Stimulated activated CD4-positive, alpha-beta T cell treated with anti-CD3 and anti-CD28 coated beads, Interleukin-15, amount 100 ng/mL, for 1 hour (primary cell): Measurements from ENCODE around the gene PCGF5.
"Not testable (repeated sequence)": the region's sequence is repeated elsewhere in the genome, so short reads cannot be mapped to it uniquely, and the experiment has no call there.

Source experiments
- DNase-seq, 2 donors: peaks; one replicate each; pipeline ENCODE4 v3.0.0-alpha.2; 2020; ENCODE audit warnings: low read depth in 1 of 2, low spot score in 1 of 2

PCGF5 gene

DNA sequence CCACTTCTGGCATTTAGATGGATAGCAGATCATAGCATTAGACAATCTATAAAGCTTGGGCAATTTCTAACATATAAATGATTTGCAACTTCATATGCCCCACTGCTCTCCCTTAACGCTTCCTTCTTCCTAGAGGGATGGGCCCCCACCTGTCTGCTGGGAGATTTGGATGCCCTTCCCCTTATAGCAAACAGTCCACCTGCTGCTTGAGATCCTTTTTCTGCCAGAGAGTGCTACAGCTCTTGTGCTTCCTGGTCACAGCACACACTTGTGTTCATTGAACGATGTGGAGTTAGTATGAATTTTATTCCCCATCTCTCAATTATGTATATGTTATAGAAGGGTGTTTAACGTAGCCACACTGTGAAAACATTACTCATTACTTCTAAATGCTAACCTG lies 10.4 kb upstream of the PCGF5 start:
- no peak for DNase-seq

DNA sequence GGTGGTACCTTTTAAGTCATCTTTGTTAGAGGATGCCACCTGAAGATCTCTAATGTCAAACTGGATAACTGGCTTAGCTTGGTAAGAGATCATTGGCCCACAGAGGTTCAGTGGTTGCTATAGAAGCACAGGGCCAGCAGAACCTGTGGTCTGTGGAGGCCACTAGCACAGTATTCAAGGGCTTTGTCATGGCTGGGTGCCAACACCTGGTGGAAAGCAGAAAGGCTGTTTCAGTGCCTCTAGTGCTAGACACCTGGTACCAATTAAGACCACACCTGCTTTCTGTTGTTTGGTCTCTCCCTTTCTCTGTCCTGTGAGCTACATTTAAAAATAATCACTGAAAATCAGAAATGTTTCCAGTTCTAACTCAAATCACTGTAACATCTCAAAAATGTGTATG lies 10.0 kb upstream of the PCGF5 start:
- no peak for DNase-seq

DNA sequence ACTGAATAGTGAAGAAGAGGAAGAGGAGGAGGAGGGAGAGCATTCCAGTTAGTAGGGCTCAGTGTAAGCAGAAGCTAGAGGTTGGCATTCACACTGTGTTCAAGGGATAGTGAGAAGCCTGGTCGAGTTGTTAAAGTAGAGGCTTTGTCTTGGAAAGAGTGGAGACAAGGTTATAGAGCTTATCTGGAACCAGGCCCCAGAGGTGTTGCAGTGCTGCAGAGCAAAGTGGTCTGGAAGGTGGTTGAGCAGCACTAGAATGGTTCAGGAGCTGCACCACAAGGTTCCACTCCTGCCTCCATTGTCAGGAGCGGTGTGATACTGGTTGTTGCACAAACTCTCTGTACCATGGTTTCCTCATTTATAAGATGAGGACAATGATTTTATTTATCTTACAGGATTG lies 8.8 kb upstream of the PCGF5 start:
- DNase-seq, result no peak

DNA sequence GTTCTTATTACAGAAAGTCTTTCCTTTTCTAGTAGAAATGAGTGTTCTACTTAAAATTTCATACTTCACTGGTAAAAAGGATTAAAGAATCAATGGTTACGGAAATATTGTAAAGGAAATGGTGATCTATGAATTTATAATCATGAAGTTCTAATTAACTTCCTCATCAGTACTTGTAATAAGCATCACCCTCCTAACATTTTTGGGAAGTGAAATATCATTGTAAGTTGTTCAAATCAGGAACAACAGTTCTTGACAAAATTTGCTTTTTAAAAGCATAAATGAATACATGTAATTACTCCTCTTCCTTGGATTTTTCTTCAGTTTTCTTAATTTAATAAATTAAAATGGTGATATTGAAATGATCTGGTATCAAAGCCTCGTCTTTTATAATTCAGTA lies 5.6 kb upstream of the PCGF5 start:
- no peak for DNase-seq

DNA sequence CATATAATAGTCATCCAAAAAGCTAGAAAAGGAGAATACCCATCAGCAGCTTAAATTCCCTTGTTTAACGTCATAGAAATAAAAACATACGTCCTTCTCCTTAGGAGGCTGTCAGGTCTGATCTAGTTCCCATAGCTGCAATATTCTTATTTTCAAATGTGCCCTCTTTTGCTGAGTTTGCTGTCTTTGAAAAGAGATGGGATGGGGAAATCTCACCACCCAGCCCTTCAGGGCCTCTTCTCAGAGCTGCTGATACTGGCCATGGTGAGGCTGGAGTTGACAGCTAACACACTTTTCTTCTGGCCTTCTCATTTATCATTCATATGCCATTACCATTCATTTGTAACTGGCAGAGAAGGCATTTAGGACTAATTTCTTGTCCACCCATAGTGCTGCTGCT lies 5.1 kb upstream of the PCGF5 start:
- DNase-seq, result no peak

DNA sequence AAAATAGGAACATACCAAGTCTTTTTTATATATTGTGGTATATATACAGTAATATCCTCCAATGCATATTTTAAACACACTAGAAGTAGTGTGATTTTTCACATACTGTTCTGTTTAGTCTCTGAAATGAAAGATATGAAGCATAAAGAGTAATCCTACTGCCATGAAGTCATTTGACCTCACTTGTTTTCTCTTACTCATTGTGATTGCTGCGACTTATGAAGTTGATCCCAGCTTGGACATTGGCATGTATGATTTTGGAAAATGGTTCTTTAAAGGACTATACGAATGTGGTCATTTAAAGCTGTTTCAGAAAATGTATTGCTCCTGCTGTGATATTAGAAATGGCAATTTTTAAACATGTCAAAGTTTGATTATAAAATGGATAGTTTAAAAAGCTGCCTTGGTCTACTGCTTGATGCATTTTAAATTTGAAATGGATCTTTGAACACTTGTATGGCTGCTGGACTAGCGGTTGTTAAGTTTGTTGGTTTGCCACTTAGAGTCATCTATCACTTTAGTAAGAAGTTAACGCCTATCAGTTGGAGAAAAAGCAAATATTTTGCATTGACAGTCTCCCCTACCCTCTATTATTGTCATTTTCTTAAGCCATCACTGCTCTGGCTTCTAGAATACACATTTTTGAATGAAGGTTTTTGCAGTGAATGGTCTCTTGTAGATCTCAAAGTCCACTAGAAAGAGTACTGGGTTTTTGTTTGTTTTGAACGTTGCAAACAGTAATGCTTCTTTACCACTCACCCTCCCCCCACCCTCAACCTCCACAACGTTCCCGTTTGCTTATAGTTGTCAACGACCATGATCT lies 881 bp upstream of the PCGF5 start:
- DNase-seq, result no peak

DNA sequence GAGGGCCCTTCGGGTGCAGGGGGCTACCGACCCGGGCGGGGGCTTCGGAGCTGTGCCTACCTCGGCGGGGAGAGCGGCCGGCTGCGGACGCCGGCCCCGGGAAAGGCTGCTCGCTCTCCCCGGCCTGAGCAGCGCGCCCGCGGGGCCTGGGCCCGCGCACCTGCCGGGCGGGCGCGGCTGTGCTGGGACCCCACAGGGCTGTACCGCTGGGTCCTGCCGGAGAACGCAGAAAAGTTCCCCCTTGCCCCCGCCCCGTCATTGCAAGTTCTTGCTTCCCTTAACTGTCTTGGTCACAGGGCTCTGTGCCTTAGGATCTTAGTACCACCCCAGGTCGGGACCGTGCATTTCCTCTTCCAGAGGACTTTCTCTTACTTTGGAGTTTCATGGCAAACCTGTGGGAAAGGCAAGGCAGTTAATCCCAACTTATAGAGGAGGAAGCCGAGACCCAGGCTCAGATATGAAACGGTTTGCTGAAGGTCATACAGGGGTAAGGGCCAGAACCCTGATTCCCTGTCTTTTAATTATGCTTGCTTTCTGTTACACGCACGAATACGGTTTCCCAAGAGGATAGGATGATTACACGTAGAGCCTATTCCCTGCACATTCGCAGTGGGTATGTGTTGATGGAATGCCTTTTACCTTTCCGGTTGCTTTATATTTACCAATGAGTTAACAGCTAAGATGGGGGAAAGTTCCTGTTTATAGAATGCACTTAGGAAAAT lies 652 bp downstream of the PCGF5 start:
- peak in 1 of 2 donors; percentile 8 for DNase-seq

DNA sequence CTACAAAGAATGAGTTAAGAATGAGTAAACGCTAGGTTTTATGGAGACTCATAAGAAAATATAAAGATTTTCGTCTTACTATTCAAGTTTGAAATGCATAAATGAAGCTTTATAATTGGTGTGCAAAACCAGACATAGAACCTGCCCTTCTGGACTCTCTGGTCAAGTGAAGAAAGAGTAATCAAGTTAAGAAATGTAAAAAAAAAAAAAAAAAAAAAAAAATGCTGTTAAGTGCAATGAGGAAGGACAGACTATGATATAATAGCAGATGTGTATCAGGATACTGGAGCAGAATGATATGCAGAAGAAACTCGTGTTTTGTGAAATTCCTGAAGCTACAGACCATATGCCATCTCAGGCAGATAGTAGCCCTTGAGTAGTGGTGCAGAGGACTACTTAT lies 5.6 kb downstream of the PCGF5 start:
- no peak for DNase-seq

DNA sequence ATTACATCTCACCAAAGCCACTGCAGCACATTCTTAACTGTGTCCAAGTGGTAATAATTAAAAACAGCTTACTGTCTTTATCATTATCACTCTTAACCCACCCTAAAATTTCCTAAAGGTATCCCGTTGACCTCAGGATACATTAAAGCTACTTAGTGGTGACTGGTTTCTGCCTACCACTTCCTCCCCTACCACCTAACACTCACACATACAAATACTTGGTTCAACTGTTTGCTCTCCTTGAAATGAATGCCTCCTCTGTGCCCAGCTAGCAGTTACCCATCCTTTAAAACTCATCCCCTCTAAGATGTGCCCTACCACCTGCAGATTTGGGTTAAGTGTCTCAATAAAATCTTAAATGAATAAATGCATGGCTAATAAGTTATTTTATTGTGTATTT lies 7.1 kb downstream of the PCGF5 start:
- DNase-seq, result no peak

DNA sequence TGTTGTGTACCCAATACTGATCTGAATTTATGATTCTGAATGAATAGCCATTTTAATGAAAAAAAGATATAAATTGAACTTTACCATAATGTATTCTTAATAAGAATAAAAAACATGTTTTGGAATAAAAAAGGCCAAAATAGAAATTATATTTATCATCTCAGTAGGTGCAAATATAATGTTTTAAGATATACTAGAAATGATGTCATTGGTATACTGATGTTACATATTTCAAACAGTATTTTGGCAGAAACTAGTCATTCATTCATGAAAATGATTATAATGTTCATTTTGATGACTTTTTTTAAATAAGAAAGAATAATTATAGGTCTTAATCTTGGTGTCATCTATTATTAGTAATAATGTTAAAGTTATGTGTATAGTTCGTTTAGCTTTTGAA lies 9.2 kb downstream of the PCGF5 start:
- no peak for DNase-seq

DNA sequence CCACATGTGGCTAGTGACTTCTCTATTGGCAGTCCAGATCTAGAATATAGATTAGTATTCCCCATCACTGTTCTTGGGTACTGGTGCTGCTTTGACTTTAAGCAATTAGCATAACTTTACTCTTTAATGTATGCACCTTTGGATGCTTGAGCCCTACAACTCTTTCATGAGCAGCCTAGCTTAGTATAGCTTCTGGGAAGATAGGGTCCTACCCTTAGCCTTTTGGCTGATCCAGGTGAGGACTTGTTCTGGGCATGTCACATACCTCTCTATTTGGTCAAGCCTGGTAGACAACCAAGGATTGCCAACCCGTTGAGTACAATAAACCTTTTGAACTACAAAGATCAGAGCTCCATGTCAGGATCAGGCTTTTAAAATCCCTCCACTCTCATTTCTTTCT lies 17.7 kb downstream of the PCGF5 start:
- DNase-seq, result no peak

DNA sequence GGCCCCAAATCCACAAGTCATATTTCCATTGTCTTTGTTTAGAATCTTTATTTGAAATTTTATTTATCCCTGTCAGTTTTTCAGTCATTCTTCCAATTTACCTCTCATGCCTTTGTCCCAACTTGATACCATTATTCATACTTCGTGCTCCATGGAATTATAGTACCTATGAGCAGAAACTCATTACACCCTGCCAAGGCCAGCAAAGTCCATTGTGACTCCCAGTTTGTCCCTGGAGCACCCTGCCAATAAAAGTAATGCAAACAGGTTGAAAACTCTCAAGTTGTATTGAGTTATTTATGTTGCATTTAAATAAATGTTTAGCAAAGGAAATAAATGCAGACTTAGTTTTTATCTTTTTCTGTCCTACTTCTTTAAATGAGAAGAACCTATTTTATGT lies 19.3 kb downstream of the PCGF5 start:
- no peak for DNase-seq

DNA sequence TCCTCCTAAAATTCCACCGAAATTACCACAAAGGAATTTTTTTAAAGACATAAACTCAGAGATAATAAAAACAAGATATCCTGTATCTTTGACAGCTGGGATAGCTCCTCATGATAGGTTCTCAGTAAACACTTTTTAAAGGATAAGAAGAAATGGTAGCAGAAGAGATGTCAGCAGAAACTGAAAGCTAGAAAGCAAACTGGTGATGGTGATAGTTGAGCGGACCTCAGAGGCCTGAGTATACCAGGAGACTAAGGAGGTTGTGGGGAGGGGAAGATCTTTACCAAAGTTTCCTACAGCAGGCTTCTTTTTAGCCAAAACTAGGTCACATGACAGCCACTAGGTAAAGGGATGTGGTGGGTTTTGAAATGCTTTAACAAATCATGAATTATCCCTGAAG lies 22.5 kb downstream of the PCGF5 start:
- no peak for DNase-seq

DNA sequence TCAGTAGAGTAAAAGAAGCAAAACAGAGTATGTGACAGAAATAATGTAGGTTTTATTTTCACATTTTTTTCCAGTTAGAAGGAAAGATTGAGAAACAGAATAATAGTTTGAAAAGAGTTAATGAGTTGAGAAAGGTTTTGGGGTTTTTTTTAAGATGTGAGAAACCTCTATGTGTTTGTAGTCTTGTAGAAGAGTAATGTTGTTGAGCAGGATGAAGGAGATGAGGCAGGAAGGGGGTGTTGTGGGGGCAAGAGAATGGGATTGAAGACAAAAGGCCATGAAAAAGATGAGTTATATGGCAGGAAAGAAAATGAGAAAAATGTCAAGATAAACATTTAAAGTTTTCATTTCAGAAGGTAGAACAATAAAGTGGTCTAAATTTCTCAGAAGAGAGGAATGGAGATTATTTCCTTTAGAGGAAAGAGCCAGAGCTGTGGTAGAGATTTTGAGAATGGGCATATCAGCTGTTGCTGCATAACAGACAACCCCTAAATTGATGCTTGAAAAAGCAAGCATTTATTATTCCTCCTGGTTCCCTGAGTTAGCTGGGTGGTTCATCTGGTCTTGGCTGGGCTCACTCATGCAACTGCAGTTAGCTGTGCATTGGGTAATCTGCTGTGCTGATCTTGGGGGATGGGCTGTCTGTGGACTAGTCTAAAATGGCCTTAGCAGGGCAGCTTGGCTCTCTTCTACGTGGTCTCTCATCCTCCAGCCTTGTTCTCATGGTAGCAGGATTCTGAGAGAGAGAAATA lies 27.1 kb downstream of the PCGF5 start:
- no peak for DNase-seq

DNA sequence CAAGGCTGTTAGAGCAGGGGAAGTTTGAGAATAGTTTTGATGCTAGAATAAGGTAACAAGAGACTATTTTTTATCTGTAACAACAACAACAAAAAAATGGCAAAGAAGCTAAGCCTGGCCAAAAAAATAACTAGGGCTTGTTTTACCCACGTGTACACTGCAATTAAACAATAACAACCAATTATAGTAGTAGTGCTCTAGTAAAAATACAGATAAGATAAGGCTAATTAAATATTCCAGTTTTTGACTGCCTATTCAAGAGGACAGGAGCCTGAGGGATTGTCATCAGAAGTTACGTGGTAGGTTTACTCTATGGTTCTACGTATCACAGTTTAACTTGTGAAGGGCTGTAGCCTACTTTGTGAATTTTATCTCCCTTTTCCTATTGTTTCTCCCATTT lies 29.2 kb downstream of the PCGF5 start:
- DNase-seq, result no peak

DNA sequence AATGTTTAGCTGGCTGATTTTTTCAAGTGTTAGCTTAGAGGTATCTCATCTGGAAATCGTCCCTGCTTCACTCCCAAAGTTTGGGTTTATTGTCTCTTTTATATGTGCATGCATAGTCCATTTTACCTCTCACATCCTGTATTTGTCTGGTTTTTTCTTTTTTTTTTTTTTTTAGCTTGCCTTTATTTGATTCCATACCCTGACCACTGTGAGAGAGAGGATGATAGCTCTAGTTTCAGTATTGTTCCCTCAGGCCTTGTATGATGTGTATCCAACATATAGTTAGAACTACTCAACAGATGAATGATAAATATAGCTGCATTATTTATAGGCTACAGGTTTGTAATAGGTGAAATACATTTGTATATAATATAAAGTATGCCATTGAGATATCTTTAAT lies 29.9 kb downstream of the PCGF5 start:
- DNase-seq, result no peak

DNA sequence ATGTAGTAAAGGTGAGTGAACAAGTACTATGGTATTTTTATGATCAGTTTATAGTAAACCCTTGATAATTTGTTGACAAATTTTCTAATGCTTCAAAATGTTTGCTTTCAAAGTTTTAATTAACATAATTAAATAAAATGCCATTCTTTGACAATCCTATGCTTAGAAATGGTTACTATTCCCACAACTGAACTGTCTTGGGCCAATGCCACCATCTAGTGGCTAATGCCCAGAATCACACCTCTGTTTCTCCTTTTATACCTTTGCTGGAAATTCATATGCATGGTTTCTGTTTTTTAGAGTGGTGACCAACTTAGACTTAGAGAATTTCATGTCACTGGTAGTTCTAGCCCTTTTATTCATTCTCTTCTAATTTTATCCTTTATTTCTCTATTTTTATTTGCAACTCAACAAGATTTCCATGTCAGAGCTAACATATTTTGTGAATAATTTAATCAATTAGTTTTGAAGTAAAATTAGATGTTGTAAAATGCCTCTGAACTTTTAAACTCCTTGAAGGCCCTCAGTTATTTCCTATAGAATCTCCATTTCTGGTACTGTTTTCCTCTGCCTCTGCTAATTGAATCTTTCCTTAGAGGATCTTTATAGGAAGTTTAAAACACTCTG lies 31.1 kb downstream of the PCGF5 start:
- peak in 1 of 2 donors; percentile 16 for DNase-seq

DNA sequence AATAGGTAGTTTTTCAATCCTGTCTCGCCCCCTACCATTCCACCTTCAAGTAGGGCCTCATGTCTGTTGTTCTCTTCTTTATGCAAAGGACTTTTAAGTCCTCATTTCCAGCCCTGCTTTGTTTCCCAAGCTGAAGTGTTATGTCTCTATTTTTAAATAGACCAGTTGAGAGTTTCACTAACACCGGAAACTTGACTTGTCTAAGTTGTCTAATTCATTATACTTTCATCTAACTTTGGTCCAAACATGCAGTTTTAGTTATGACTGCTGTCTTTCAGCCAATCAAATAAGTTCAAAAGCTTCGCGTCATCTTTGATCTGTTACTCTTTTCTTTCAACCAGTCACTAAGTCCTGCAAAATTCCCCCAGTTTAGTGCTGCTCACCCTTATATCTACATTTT lies 32.8 kb downstream of the PCGF5 start:
- no peak for DNase-seq

DNA sequence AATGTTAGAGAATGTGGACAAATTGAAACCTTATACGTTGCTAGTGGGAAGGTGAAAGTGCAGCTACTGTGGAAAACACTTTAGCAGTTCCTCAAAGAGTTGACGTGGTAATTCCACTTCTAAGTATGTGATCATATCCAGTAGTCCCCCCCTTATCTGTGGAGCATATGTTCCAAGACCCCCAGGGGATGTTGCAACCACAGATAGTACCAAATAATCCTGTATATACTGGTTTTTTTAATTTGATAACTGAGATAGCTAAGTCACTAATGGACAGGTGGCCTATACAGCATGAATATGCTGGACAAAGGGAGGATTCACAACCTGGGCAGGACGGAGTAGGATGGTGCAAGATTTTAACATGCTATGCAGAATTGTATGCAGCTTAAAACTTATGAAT lies 36.8 kb downstream of the PCGF5 start:
- no peak for DNase-seq

DNA sequence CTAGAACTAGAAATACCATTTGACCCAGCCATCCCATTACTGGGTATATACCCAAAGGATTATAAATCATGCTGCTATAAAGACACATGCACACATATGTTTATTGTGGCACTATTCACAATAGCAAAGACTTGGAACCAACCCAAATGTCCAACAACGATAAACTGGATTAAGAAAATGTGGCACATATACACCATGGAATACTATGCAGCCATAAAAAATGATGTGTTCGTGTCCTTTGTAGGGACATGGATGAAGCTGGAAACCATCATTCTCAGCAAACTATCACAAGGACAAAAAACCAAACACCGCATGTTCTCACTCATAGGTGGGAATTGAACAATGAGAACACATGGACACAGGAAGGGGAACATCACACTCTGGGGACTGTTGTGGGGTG lies 40.0 kb downstream of the PCGF5 start:
- not testable (repeated sequence) for DNase-seq

DNA sequence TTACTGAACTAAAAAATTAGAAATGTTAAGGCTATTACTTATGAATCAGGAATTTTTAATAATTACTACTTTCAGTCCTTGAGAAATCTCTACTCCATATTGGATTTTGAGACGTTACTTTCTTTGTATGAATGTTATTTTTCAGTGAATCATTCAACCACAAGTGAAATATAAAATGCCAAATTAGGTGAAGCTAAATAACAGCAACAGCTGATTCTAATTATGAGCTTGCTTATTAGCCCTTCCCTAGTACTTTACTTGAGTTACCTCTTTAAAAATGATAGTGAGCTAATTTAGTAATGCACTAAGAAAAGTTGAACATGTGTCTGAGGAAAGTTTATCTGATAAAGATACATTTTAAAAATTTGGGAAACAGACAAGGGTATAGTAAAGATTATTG lies 51.4 kb downstream of the PCGF5 start:
- no peak for DNase-seq
